GM18517 (cell line): ENCODE data around the gene RAD51B.
"Not testable (repeated sequence)": the region's sequence is repeated elsewhere in the genome, so short reads cannot be mapped to it uniquely, and the experiment has no call there.

Experiments
- ATAC-seq: cut with Tn5 transposase; IDR thresholded peaks from one replicate; pipeline ENCODE4 v1.9.1; 2021; ENCODE audit warnings: mild to moderate bottlenecking, moderate library complexity; ENCODE audit not compliant: unreplicated experiment

Gene RAD51B

DNA sequence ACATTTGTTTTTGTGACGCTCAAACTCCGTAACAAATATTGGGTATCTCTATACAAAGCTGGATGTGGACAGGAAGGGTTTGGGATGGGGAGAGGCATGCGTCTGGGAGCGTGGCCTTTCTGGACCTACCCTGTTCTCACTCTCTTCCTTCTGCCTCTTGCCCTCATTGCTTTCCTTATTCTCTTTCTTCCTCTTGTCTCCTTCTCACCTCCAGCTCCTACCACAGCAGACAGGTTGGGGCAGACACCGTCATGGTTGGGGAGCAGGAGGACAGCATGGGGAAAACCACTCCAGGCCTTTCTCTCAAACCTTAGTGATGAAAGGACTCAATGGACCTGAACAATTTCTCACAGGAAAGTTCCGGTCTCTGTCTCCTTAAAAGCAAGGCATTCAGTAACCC lies 465.3 kb downstream of the RAD51B start:
- no peak for ATAC-seq

DNA sequence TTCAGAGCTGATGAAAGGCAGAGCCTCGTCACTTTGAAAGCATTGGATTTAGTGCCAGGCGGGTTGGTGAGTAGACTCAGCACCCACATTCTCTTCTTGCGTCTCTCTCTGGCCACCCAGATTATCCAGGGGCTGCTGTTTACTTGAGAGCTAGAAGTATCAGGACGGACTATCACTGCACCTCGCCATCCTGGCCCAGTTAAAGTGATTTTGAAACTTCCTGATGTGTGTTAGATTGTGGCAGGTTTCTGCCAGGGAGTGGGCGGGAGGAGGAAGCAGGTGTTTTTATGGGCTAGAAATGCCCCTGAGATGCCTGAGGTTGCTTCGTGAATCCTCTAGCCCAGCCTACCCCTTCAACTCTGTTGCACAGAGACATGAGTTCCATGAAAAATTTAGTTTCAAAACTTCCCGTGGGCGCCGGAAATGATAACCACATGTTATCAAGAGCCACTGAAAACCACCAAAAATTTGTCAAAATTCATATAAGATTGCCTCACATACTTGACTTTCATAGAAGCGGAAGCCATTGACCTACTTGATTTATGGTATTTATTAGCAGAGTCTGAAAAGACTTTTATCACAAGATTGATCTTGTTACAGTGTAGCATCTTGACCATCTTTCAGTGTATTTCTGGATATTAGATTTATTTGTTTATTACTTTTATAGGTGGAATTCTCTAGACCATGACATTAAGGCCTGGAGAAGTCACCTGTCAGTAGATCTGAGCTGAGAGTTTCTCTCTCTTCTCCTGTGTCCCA lies 466.0 kb downstream of the RAD51B start:
- no peak for ATAC-seq

DNA sequence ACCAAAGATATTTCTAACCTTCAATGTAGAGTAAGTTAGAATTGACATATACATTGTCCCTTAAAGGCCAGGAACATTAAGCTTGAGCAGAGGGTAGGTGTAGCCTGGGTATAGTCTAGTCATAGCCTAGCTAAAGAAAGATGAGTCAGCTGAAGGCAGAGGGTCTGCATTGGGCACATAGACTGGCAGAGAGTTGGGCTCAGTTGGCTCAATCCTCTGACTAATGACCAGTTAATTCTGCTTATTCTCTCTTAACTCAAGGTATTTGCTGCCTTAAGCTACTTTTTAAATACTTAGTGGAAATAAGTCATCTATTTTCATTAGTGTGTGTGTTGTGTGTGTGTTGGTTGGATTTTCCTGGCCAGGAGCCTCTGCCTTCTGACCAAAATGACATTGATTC lies 467.1 kb downstream of the RAD51B start:
- ATAC-seq, result no peak

DNA sequence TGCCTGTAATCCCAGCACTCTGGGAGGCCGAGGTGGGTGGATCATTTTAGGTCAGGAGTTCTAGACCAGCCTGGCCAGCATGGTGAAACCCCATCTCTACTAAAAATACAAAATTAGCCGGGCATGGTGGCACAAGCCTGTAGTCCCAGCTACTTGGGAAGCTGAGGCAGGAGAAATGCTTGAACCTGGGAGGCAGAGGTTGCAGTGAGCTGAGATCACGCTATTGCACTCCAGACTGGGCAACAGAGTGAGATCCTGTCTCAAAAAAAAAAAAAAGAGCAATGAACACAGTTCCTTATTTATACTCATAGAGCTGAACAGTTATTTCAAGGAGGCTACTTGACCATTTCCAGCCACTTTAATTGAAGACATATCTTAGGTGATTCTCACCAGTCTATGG lies 469.9 kb downstream of the RAD51B start:
- not testable (repeated sequence) for ATAC-seq

DNA sequence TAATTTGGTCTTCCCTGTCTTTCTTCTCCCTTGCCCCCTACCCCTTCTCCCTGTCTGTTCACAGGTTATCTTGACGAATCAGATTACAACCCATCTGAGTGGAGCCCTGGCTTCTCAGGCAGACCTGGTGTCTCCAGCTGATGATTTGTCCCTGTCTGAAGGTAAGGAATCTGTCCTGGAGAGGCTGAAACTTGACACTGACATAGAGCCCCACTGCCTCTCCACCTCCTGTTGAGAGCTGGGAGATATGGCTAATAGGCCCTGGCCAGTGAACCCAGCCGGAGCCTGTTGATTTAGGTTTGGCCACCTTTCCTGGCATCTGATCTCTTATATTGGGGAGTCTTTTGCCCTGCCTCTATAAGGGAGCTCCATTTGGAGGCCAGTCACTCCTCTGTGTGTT lies 472.2 kb downstream of the RAD51B start:
- ATAC-seq, result no peak

DNA sequence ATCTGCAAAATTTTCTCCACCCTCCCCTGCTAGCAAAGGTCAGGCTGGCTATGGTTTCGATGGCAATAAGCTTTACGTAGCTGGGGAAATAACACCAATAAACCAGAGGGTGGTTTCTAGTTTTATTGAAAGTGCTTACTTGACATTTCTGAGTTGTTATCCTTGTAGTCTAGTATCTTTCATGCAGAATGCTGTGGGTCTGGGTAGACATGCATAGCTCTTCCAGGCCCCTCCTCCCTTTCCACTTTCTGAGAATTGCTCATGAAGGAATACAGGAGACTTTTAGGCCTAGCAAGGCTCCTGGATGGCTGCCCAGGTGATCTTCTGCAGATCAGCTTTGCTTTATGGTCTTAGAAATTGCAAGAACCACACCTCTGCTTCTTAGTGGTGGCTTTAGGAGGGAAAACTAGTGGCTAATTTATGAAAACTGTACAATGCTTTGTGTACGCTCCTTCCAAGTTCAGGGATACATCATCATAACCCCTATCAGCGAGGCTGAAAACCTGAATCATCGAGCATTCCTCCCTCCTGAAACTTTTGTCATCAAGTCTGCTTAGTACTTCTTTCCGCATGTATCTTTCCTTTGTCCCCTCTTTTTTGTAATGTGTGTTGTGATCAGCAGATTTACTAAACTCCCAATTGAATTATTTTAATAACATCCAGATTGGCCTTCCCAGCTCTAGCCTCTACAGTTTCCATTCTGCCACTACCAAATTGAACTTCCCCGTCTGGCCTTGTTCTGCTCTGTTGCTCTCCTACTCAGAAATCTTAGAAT lies 473.0 kb downstream of the RAD51B start:
- ATAC-seq, result no peak

DNA sequence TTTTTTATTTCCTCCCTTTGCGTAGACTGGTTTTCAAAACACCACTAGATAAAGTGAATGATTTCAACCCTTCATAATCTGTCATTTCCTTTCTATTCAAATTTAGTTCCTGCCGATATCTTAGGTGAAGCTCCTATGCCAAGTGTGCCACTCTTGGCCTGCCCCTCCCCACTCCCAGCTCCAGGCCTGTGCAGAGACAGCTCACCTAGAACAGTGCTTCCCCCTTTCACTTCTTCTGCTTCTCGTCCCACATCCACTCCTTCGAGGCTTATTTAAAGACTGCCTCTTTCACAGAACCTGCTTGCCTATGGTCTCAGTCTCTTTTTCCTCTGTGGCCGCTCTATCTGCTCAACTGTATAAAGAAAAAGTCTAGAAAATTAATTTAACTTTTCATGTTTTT lies 473.8 kb downstream of the RAD51B start:
- ATAC-seq, result no peak

DNA sequence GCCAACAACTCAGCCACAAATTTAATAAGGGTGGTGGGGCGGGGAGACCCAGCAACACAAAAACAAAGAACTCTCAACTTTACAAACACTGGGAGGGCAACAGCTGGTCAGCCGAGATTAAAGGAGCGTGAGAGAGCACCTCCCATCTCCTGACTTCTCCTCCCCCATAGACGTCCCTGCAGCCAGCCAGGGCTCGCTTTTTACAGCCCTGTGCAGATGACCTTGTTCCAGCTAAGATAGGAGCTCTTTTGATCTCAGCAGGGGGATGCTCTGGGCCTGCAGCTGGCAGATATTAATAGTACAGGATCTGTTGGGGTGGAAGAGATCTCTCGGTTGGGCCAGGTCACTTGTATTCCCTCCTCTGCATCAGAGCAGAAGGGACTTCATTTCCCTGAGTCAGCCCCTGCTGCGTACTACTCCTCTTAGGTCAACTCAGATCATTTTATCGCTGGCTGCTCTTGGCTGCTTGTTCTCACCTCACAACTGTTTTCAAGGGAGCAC lies 475.8 kb downstream of the RAD51B start:
- ATAC-seq, result no peak

DNA sequence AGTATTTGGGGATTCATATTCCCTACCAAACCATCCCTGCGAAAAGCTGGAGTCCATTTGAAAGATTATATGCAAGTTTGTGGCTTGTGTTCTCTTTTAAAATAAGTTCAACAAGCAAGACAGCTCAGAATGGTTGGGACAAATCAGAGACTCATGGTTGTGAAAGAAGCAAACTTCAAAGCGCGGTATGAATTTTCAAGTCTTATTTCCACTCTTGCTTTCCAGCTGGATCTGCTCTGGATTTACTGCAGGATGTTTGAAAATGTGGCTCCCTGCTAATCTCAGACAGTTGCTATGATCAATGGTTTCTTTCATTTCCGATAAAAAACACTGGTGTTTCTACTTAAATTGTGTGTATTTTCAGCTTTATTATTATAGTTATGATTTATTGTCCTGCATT lies 477.5 kb downstream of the RAD51B start:
- ATAC-seq, result no peak

DNA sequence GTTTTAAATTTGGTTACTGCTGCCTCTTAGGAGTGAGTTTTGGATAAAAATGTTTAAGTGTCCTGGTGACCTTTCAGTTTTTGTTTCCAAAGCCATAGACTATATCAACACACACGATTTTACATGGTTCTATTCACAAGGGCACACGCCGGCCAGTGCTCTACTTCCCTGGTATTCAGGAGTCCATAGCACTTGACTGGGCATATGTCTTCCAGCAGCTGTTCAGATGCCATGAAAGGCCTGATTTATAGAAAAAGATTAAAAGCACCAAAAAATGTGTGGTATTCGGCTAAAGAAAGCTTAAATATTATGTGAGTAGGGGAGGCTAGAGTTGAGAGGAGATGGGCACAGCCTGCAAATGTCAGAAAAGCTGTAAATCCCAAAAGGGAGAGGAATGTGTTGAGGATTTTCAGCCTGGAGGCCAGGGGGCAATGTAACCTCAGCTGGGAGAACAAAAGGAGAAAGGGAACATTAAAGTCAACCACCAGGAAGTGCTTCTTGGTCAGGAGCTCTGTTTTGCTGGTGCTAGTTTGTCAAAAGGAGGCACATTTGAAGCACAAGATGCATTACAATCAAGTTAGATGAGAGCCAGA lies 478.4 kb downstream of the RAD51B start:
- no peak for ATAC-seq

DNA sequence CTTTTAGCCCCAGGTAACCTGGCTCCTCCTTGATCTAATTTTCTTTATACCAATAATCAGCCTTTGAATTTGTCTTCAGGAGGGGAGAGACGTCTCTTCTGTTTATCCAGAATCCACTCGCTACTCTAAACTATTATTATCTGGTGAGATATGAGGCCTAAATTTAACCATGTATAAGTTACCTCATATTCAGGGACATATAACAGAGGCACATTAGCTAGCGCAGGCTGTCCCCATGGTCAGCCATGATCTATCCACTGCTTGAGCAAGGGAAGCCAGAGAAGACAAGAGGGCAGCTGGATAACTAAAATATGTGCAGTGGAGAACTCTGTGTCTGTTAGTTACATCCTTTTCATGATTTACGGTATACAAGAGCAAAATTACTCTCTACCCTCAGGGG lies 481.0 kb downstream of the RAD51B start:
- ATAC-seq, result no peak

DNA sequence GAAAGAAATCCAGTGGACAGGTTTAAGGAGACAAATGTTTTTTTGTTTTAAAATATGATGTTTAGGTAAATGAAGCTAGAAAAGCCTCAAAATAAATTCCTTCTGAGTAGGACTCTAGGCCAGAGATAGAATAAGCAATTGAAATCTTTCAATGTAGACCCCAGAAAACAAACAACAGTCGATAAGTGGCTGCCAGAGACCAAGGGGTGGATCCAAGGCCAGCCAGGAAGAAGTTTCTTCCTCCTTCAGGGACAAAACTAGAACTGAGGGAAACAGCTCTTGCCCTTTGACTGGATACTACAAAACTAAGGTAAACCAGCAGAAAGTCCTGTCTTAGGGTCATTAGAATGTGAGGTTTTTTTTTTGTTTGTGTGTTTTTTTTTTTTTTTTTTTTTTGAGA lies 481.6 kb downstream of the RAD51B start:
- ATAC-seq, result no peak

DNA sequence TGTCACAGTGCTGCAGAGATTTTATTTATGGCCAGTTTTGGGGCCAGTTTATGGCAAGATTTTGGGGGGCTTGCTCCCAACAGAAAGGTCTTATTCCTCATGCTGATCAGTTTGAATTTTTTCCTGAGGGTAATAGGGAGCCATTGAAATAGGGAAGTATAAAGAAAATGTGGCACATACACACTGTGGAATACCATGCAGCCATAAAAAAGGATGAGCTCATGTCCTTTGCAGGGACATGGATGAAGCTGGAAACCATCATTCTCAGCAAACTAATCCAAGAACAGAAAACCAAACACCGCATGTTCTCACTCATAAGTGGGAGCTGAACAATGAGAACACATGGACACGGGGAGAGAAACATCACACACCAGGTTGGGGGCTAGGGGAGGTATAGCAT lies 483.4 kb downstream of the RAD51B start:
- ATAC-seq, result not testable (repeated sequence)

DNA sequence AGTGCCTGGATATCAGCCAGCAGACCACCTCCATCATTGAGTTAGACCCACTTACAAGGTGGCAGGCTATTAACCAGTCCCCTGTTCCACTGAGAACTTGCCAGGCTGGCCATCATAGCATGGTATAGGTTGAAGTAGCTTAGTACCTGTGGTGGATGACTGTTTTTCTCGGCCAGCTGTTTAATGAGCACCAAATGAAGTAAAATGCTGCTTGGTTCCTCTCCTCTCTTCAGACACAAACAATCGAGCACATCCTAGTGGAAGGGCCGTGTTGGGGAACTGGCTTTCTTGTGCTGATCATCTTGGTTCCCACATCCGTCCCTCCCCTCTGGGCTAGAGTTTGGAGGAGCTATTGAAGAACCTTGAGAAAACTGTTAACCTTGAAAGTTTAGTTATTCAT lies 486.2 kb downstream of the RAD51B start:
- ATAC-seq, result peak; percentile 5

DNA sequence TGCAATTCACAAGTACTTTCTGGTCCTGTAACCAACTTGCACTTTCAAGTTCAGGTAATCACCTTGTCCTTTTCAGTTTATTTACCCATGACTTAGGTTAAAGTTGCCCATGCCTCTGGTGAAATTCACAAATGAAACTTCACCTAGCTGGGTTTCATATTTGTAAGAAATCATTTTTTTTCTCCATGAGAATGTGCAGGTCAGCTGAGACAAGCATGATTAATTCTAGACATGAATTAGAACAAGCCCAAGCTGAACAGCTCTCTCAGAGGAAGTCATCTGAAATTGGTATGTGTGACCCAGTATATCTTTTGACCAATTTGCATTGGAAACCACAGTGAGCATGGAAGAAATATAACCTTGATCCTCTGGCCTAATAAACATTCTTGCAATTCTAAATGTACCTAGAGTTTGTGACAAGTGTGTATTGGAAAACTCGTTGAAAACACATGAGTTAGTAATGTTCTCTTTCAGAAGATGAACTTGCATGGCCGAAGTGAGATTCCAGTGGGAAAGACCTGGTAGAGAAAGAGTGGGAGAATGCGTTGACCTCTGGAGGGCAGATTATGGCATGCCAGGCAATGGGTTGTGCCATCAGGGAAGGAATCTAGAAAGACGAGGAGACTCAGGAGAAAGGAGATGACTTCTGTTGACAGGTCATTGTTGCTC lies 486.8 kb downstream of the RAD51B start:
- peak; percentile 70 for ATAC-seq

DNA sequence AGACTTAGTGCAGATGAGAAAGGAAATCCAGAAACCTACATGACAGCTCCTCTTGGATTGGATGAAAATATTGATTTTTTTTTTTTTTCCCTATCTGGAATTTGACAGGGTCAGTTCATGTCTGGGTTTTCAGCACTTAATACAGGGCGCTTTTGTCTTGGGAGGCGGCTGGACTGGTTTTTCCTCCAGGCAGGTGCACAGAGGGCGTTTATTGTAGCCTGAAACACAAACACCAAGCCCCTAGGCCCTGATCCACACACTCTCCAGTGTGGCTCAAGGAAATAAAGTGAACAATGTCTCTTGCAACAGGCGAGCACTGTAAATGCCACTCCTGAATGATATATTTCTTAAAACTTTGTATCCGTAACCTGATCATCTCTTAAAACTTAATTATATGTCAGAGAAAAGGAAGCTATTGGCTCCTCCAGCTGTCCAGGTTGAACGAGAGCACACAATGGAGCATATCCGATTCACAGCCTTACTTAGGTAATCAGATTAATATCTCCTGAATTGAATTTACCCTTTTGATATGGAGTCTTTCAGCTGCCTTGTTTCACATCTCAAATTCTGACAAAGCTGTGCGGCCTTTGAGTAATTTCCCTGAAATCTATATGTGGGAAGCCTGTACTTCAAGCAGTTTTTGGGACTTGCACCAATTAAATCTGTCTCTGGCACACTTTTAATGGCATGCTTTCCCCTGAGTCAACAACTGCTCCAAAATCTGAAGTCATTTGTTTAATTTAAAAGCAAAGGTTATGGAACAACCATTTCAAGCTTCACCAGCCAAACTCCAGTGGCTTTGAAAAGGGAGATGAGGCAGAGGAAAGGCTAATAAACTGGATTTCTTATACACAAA lies 487.6 kb downstream of the RAD51B start:
- ATAC-seq, result no peak

DNA sequence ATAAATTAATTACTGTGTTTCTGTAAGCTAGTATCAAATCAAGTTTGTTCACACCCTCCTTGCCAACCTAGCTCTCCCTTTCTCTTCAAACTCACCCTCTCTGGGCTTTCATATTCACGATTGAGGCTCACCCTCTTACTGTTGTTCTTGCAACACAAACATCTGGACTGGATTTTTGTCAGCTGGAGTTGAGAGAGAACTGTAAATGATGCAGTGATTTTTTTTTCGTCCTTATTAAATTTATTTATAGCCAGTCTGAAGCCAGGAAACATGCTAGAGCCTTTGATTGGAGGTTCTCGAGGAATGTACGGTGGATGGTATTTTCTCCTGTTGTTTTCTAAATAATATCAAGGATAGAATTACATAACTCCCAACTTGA lies 488.2 kb downstream of the RAD51B start:
- no peak for ATAC-seq

DNA sequence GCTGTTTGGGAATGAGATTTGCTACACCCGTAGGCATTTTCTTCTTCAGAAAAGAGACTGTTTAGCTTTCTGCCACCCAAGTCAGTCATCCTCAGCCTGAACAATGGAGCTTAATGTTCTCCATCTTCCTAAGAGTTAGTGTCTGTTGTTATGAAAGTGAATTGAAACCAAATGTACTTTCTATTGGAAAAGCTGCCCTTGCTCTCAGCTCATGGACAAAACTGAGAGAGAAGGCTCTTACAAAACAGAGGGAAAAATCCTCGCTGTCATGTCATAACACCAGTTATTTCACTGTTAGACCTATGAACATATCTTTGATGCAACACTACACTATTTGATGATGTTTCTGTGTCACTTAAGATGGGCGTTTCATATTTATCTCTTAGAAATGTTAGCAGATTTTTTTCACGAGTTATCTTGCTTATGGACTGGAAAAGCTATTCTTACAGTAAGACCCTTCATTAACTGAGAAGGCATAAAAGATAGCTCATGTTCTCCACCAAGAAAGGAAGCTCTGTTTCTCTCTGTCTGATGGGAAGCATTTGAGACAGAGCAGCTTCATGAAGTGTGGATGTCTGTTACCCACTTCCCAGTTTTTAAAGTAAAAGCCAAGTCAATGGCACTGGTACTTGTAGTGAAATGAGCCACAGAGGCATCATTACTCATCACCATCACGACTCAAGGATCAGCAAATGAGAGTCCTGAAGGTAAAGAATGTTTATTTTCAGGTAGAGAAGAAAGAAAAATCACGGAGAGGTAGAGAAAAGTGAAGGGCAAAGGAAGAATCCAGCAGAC lies 489.3 kb downstream of the RAD51B start:
- ATAC-seq, result no peak

DNA sequence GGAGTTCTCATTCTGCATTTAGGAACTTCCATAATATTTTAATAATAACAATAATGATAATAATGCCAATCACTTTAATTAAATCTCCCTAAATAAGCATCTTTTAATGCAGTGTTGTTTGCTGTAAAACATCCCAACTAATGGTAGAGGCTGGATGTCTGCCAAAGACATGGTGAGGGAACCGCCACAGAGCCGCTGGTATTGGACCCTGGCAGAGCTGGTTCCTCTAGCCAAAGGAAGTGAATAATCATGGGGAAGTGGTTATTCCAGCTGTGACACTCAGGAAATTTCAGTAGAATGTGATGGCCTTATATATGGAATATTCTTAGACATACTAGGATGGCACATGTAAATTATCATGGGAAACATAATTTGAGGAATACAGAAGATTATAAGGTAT lies 490.0 kb downstream of the RAD51B start:
- ATAC-seq, result no peak

DNA sequence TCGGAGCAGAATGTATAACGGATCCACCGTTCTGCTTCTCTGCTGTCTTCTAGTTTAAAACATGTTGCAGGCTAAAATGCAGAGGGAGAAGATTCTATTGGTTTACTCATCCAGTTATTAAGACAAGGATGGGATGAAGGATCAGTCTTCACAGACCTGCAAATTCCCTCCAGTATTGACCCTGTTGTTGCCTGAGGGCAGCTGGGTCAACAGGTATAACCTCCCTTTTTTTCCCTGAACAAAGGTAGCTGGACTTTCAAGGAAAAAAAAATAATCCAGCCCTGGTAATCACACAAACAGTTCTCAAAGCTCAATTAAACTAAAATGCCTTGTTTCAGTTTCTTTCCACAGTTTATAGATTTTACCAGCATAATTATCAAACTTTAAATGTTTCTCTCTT lies 492.7 kb downstream of the RAD51B start:
- ATAC-seq, result no peak
